ENCODE measurements around the gene FBXW4. TPM values are rescaled to one million over a fixed set of nuclear protein-coding genes. Genes with fewer than 3 reads are reported as not detected.

FBXW4 gene
- total RNA-seq, 2 experiments from 2014 or later: 37.6 to 38.2 TPM

DNA sequence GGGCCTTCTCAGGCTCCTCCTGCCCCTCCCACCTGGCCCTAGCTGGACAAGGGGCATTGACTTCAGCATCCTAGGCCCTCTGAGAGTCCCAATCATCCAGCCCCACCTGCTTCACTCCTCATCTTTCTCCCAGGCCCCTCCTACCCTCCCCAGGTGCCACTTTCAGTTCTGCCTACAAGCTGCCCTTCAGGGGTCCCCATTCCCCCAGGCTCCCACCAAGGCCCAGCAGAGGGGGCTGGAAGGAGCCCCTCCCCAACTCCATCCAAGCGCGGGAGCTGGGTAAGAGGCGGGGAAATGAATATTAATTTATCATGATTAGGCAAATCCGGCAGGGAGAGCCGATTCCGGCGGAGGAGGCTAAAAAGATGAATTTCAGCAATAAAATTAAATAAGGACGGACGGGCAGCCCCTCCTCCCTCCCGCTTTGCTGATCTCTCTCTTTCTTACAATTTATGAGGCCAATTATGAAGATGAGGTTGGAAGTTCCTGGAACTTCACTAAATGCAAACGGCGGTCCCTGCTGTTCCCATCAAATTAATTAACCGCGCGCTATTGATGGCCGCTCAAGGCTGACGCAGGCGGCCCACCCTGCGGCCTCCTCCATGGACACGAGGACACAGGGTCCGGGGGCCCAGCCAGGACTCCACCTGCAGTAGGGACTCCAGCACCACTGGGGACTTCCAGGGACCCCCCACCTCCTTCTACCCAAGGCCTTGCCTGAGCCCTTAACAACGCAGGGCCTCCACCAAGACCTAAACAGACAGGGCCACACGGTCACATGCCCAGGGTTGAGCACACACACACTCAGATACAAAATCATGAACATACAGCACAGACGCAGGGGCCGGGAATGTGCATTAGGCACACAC lies 120.9 kb downstream of the FBXW4 start:
- intact Hi-C loops (cut with micrococcal nuclease): loop anchor here (5.0 kb wide), 1 partner anchor 357 kb away; no protein-coding TSS in a partner anchor

DNA sequence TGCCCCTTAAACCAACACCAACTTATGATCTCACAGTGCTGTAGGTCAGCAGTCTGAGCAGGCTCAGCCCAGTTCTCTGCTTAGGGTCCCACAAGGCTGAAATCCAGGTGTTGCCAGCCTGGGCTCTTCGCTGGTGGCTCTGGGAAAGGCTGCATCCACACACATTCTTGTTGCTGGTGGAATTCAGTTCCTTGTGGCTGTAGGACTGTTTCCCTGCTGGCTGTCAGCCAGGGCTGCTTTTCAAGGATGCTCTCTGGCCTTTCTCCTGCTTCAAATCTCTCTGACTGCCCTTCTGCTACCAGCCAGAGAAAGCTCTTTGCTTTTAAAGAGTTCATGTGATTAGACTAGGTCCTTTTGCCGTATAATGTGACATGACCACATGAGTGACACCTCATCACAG lies 122.2 kb downstream of the FBXW4 start:
- Mint-ChIP-seq H3K36me3 (ENCODE audit: low read depth) (no peaks in the 10 kb centered on the region), H3K4me3 (no peak overlapping the region), H3K4me1 (ENCODE audit: low read depth) (peaks cover 8% of the 10 kb centered on the region), H3K27me3 (peaks cover 17% of the 10 kb centered on the region), H3K9me3 (no peaks in the 10 kb centered on the region), H3K27ac (no peak overlapping the region)
- CTCF ChIA-PET: no interaction called here
- POLR2A ChIA-PET: interaction anchor here (2.2 kb wide), 1 partner anchor 15 kb away, joined by 7 read pairs; the partner anchor contains the start of genes DPCD and POLL
- no peak for DNase-seq
- intact Hi-C loops (cut with micrococcal nuclease): loop anchor here (5.0 kb wide), 1 partner anchor 355 kb away; no protein-coding TSS in a partner anchor
- ATAC-seq: no peak
- TF ChIP-seq, protein P1, sequence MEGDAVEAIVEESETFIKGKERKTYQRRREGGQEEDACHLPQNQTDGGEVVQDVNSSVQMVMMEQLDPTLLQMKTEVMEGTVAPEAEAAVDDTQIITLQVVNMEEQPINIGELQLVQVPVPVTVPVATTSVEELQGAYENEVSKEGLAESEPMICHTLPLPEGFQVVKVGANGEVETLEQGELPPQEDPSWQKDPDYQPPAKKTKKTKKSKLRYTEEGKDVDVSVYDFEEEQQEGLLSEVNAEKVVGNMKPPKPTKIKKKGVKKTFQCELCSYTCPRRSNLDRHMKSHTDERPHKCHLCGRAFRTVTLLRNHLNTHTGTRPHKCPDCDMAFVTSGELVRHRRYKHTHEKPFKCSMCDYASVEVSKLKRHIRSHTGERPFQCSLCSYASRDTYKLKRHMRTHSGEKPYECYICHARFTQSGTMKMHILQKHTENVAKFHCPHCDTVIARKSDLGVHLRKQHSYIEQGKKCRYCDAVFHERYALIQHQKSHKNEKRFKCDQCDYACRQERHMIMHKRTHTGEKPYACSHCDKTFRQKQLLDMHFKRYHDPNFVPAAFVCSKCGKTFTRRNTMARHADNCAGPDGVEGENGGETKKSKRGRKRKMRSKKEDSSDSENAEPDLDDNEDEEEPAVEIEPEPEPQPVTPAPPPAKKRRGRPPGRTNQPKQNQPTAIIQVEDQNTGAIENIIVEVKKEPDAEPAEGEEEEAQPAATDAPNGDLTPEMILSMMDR (IDR thresholded peaks at IDR 0.05): no peak

More for the DNA sequence above, 120.9 kb downstream of the FBXW4 start:
- CTCF ChIA-PET: interaction anchor here (1.5 kb wide), 1 partner anchor 29 kb away, joined by 3 read pairs; no protein-coding TSS in a partner anchor
- Mint-ChIP-seq H3K36me3 (ENCODE audit: low read depth) (no peaks in the 10 kb centered on the region), H3K9me3 (no peaks in the 10 kb centered on the region), H3K27me3 (peaks cover 7% of the 10 kb centered on the region), H3K27ac (no peak overlapping the region), H3K4me3 (no peak overlapping the region), H3K4me1 (ENCODE audit: low read depth) (peaks cover 8% of the 10 kb centered on the region)
- POLR2A ChIA-PET: no interaction called here
- DNase-seq: no peak
- no peak for ATAC-seq
- TF ChIP-seq, protein P1 (IDR thresholded peaks at IDR 0.05): no peak

DNA sequence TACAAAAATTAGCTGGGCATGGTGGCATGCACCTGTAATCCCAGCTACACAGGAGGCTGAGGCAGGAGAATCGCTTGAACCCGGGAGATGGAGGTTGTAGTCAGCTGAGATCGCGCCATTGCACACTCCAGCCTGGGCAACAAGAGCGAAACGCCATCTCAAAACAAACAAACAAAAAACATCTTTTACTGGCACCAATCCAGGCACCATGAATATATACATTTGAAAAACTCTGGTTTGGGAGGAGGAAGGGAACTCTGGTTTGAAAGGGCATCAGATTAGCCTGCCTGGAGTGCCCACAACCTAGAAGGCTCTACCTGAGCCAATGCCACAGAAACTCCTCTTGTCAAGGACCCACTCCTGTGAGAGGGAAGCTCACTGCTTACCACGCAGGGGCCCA lies 122.8 kb downstream of the FBXW4 start:
- H3K27me3 Mint-ChIP-seq: peaks cover 23% of the 10 kb centered on the region
- CTCF ChIA-PET: interaction anchor here (0.6 to 4.3 kb wide), 10 partner anchors 10 to 506 kb away, joined by 3 to 73 read pairs (median 12); no protein-coding TSS in a partner anchor
- POLR2A ChIA-PET: interaction anchor here (0.7 to 2.2 kb wide), 3 partner anchors 8 to 211 kb away, joined by 3 to 7 read pairs (median 3); partner anchors contain the start of genes DPCD and POLL
- no peak overlapping the region for H3K27ac Mint-ChIP-seq
- no peak overlapping the region for H3K4me3 Mint-ChIP-seq
- no peaks in the 10 kb centered on the region for H3K9me3 Mint-ChIP-seq
- TF ChIP-seq, protein P1 (IDR thresholded peaks at IDR 0.05): no peak
- intact Hi-C loops (cut with micrococcal nuclease): loop anchor here (5.0 kb wide), 1 partner anchor 355 kb away; no protein-coding TSS in a partner anchor
- peaks cover 11% of the 10 kb centered on the region for H3K4me1 Mint-ChIP-seq (ENCODE audit: low read depth)
- no peaks in the 10 kb centered on the region for H3K36me3 Mint-ChIP-seq (ENCODE audit: low read depth)
- DNase-seq: no peak
- no peak for ATAC-seq

DNA sequence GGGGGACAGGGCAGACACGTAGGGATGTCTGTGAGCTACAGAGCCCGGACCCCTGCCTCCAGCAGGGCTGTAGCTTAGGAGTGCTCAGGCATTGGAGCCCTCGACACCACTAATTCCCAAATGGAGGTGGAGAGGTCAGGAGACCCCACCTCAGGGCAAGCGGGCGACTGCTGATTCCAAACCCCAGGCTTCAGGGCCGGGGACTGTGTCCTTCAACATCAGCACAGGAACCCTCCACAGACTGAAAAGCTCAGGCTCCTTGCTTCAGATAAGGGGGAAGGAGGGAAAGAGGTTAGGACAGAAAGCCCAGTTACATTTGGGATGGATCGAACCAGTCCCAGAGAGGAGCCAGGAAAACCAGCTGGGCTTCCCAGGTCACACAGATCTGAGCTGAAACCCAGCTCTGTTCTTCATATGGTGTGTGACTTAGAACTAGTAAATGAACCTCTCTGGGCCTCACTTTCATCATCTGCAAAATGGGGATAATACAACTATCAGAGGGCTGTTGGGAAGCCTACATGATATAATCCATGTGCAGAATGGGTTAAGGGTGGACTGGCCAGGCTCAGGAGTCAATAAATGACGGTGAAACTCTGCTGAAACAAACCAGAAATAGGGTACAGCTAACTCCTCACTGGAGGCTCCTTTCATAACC lies 123.6 kb downstream of the FBXW4 start:
- H3K9me3 Mint-ChIP-seq: no peaks in the 10 kb centered on the region
- DNase-seq: no peak
- H3K27me3 Mint-ChIP-seq: peaks cover 27% of the 10 kb centered on the region
- peaks cover 14% of the 10 kb centered on the region for H3K4me1 Mint-ChIP-seq (ENCODE audit: low read depth)
- intact Hi-C loops (cut with micrococcal nuclease): loop anchor here (5.0 kb wide), 1 partner anchor 354 kb away; no protein-coding TSS in a partner anchor
- TF ChIP-seq, protein P1 (IDR thresholded peaks at IDR 0.05): no peak
- H3K4me3 Mint-ChIP-seq: no peak overlapping the region
- ChIA-PET POLR2A (interaction anchor here (0.6 to 2.2 kb wide), 6 partner anchors 9 to 358 kb away, joined by 3 to 7 read pairs (median 3); partner anchors contain the start of genes DPCD and POLL), CTCF (interaction anchor here (0.6 to 4.3 kb wide), 31 partner anchors 7 to 505 kb away, joined by 3 to 73 read pairs (median 5); no protein-coding TSS in a partner anchor)
- no peaks in the 10 kb centered on the region for H3K36me3 Mint-ChIP-seq (ENCODE audit: low read depth)
- H3K27ac Mint-ChIP-seq: no peak overlapping the region
- no peak for ATAC-seq
